Measurements from ENCODE around the gene WNT9A.

WNT9A gene

GRCh38 chr1:227948493-227949260 lies 945 bp upstream of the WNT9A start:
- intact Hi-C loops (cut with micrococcal nuclease) = no loop called here
- no peak overlapping the region for H3K4me3 Mint-ChIP-seq

DNA sequence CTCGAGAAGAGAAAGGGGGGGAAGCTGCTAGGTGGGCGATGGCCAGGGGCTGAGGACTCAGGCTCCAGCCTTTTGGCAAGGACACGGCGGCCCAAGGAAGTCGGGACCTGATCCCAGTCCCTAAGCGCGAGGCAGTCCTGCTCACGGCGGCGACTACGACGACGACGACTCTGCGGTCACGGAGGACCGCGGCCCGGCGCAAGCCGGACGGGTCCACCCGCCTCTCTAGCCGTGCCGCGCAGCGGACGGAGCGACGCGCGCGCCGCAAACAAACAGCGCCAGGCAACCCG lies 401 bp downstream of the WNT9A start:
- peaks cover 6% of the 10 kb centered on the region for H3K4me1 Mint-ChIP-seq (ENCODE audit: low read depth)

More at GRCh38 chr1:227948493-227949260, 945 bp upstream of the WNT9A start:
- no peaks in the 10 kb centered on the region for H3K36me3 Mint-ChIP-seq (ENCODE audit: low read depth)
- no peak overlapping the region for H3K27ac Mint-ChIP-seq
- no peaks in the 10 kb centered on the region for H3K9me3 Mint-ChIP-seq
- H3K4me1 Mint-ChIP-seq (ENCODE audit: low read depth) = peaks cover 6% of the 10 kb centered on the region
- peaks cover 60% of the 10 kb centered on the region for H3K27me3 Mint-ChIP-seq

DNA sequence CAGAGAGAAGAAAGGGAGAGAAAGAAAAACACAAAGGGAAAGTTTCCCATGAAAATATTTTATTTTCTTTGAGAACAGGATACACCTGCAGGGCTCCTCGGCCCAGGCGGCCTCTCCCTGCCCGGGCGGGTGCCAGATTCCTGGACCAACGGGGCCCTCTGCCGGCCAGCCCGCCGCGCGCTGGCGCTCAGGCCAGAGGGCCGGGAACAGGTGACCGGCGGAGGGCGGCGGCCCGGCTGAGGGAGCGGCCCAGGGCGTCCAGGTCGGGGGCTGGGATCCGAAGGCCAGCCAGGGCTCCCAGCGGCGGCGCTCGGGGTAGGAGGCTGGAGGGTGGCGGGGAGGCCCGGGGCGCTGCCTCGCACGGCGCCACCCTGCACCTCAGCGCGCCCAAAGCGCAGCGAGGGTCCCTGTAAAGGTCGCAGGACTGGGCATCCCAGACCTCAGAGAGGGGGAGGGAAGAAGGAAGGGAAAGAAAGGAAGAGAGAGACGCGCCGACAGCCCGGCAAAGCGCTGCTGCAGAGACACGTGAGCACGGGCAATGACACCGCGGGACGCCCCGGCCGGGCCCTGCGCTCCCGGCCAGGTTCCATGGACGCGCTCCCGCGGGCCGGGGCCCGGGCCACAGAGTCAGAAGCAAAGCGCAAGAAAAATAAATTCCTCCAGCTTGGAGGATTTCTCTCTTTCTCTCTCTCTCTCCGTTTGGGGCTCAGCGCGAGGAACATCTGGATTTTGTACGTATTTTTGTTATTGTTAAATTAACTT lies 927 bp downstream of the WNT9A start:
- peak overlapping the region; percentile 35 for H3K4me3 Mint-ChIP-seq
- intact Hi-C loops (cut with micrococcal nuclease) = loop anchor here (1.0 to 2.0 kb wide), 2 partner anchors 185 to 464 kb away; no protein-coding TSS in a partner anchor
- H3K27me3 Mint-ChIP-seq = peaks cover 53% of the 10 kb centered on the region
- no peaks in the 10 kb centered on the region for H3K36me3 Mint-ChIP-seq (ENCODE audit: low read depth)
- peaks cover 6% of the 10 kb centered on the region for H3K4me1 Mint-ChIP-seq (ENCODE audit: low read depth)
- H3K9me3 Mint-ChIP-seq = no peaks in the 10 kb centered on the region
- H3K27ac Mint-ChIP-seq = no peak overlapping the region

More for the DNA sequence above, 401 bp downstream of the WNT9A start:
- H3K4me3 Mint-ChIP-seq = peak overlapping the region; percentile 35
- H3K36me3 Mint-ChIP-seq (ENCODE audit: low read depth) = no peaks in the 10 kb centered on the region
- intact Hi-C loops (cut with micrococcal nuclease) = loop anchor here (2.0 kb wide), 1 partner anchor 465 kb away; no protein-coding TSS in a partner anchor
- H3K27ac Mint-ChIP-seq = no peak overlapping the region
- H3K9me3 Mint-ChIP-seq = no peaks in the 10 kb centered on the region
- H3K27me3 Mint-ChIP-seq = peaks cover 53% of the 10 kb centered on the region

DNA sequence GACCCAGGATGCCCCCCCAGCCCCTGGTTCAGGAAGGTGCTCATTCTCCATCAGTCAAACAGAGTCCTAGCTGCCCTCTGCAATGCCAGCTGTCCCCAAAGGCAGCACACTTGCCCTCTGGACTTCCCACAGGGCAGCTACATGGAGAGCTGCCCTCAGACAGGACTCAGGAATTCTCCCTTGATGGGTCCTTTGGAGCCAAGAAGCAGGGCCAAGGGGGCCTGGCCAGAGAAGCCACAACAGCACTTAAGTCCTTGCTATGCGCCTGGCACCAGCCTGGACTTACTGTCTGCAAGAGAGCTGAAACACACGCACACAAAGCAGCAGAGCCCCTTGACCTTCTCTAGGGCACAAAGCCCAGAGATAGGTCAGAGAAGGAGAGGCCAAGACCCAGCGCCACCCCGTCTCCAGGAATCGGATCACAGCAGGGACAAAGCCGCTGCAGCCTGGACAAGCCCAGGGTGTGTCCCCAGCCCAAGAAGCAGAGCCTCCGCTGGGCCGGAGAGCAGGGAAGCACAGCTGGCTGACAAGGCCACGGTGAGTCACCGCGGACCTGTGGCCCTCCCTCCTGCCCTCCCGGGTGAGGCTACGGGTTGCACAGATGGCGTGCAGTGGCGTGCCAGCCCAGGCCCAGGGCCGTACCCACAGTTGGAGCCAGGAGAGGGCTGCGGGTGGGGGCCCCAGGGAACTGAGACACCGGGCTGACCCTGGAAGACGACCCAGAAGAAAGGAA lies 1.7 kb downstream of the WNT9A start:
- intact Hi-C loops (cut with micrococcal nuclease) = loop anchor here (1.0 to 2.0 kb wide), 2 partner anchors 184 to 463 kb away; no protein-coding TSS in a partner anchor
- H3K27ac Mint-ChIP-seq = no peak overlapping the region
- H3K36me3 Mint-ChIP-seq (ENCODE audit: low read depth) = no peaks in the 10 kb centered on the region
- H3K4me1 Mint-ChIP-seq (ENCODE audit: low read depth) = peaks cover 6% of the 10 kb centered on the region
- H3K9me3 Mint-ChIP-seq = no peaks in the 10 kb centered on the region
- H3K4me3 Mint-ChIP-seq = no peak overlapping the region
- H3K27me3 Mint-ChIP-seq = peaks cover 51% of the 10 kb centered on the region

GRCh38 chr1:227944931-227945890 lies 2.5 kb downstream of the WNT9A start:
- Mint-ChIP-seq H3K27ac (no peak overlapping the region), H3K27me3 (peaks cover 45% of the 10 kb centered on the region), H3K4me1 (ENCODE audit: low read depth) (peaks cover 6% of the 10 kb centered on the region), H3K36me3 (ENCODE audit: low read depth) (no peaks in the 10 kb centered on the region), H3K4me3 (no peak overlapping the region), H3K9me3 (no peaks in the 10 kb centered on the region)
- intact Hi-C loops (cut with micrococcal nuclease) = no loop called here

DNA sequence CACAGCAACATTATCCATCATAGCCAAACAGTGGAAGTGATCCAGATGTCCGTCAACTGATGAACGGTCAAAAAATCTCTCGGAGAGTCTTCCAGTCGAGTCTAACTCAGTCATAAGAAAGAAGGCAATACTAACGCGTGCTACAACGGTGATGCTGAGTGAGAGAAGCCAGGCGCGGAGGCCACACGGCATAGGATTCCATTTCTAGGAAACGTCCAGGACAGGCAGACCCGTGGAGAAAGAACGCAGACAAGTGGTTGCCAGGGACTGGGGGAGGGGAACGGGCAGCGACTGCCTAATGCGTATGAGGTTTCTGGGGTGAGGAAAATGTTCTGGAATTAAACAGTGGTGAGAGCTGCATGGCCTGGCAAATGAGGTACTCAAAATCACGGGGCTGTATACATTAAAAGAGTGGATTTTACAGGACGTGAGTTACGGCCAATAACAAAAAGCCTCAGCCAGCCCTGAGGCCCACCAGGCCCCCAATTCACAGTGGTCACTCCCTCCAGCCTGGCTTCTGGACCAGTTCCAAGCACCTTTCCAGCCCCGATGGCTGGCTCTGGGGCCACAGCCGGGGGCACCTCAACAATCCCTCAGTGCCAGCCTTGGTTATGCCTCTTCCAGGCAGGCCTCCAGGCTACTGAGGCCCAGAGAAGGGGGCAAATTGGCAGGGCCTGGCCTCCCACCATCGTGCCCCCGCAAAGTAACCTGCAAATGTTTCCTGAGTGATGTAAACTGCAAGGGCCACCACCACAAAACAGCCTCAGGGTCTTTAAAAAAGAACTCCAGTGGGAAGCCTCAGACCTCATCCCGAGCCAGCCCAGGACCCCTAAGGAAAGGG lies 3.4 kb downstream of the WNT9A start:
- H3K27me3 Mint-ChIP-seq = peaks cover 39% of the 10 kb centered on the region
- no peaks in the 10 kb centered on the region for H3K9me3 Mint-ChIP-seq
- H3K36me3 Mint-ChIP-seq (ENCODE audit: low read depth) = no peaks in the 10 kb centered on the region
- intact Hi-C loops (cut with micrococcal nuclease) = no loop called here
- H3K27ac Mint-ChIP-seq = no peak overlapping the region
- H3K4me1 Mint-ChIP-seq (ENCODE audit: low read depth) = peaks cover 6% of the 10 kb centered on the region
- H3K4me3 Mint-ChIP-seq = no peak overlapping the region

GRCh38 chr1:227943381-227944089 lies 4.2 kb downstream of the WNT9A start:
- intact Hi-C loops (cut with micrococcal nuclease) = no loop called here
- Mint-ChIP-seq H3K4me1 (ENCODE audit: low read depth) (peaks cover 6% of the 10 kb centered on the region), H3K36me3 (ENCODE audit: low read depth) (no peaks in the 10 kb centered on the region), H3K9me3 (no peaks in the 10 kb centered on the region), H3K4me3 (no peak overlapping the region), H3K27ac (no peak overlapping the region), H3K27me3 (peaks cover 31% of the 10 kb centered on the region)

DNA sequence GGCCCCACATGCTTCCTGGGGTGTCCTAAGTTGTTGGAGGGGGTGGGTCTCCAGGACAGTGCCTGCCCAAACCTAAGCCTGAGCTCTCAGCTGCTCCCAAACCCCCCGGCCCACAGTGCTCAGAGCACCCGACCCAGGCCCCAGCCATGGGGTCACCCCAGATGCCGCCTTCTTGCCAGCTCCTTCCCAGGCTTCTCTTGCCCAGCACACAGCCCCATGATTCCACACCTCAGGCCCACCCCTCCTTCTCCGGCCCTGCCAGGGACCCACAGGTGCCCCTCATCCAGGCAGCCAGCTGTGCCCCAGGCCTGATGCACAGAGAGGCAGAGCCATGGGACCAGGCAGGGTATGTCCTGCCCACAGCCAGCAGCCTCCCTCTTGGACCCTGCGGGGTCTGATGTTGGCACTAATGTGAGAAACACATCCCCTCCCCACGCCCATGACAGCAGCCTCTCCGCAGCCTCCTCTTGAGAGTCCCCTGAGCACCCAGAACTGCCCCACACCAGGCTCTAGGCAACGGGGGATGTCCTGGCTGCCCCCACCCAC lies 4.9 kb downstream of the WNT9A start:
- H3K27ac Mint-ChIP-seq = no peak overlapping the region
- intact Hi-C loops (cut with micrococcal nuclease) = no loop called here
- H3K4me1 Mint-ChIP-seq (ENCODE audit: low read depth) = peaks cover 6% of the 10 kb centered on the region
- H3K9me3 Mint-ChIP-seq = no peaks in the 10 kb centered on the region
- H3K27me3 Mint-ChIP-seq = peaks cover 25% of the 10 kb centered on the region
- H3K4me3 Mint-ChIP-seq = no peak overlapping the region
- H3K36me3 Mint-ChIP-seq (ENCODE audit: low read depth) = no peaks in the 10 kb centered on the region

DNA sequence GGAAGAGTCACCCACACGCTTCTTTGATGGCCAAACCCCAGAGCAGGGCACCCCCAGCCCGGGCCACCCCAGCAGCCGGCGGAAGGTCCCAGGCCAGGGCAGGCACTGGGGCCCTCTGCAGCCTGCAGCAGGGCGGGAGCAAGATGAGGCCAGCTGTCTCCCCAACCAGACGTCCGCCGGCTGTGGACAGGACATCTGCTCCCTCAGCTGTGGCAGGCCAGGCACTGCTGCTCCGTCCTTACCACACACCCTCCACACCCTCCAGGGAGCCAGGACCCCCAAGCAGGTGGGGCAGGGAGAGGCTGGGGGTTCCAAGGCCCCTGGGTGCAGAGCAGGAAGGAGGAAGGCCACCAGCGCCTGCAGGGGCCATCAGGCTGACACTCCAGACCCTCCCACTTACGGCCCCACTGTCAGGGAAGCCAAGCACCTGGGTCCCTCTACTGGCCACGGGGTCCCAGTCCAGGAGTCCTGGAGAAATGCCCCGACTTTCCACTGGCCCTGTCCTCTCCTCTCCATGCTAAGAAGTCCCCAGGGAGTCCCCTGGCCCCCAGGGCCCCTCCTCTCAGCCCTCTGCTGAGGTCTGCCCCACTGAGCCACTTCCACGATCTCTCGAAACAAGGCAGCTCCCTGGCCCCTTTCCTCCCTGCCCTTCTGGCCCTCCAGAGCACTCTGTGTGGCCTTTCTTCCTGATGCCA lies 5.6 kb downstream of the WNT9A start:
- Mint-ChIP-seq H3K36me3 (ENCODE audit: low read depth) (no peaks in the 10 kb centered on the region), H3K4me3 (no peak overlapping the region), H3K9me3 (no peaks in the 10 kb centered on the region), H3K27ac (no peak overlapping the region), H3K27me3 (peaks cover 25% of the 10 kb centered on the region), H3K4me1 (ENCODE audit: low read depth) (peaks cover 6% of the 10 kb centered on the region)
- intact Hi-C loops (cut with micrococcal nuclease) = no loop called here

DNA sequence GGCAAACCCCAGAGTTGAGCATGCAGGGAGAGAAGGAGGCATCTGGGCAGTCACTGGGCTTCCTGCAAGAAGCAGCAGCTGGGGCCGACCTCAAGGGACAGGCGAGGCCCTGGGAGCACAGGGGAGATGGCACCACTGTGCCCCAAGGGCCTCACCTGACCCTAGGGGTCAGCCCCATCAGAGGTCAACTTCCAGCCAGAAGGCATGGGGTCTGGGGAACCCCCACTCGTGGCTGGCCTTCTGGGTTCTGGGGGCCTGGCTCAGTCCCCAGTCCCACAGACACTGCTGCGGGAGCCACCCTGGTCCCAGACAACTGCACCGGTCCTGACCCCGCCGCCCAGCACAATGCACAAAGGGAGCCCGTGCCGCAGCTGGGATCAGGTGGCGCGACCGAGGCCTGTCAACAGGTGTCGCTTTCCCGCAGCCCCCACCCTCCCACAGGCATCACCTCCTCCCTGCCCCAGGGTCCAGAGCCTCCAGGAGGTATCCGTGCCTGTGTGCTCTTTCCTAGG lies 6.2 kb downstream of the WNT9A start:
- Mint-ChIP-seq H3K4me3 (no peak overlapping the region), H3K27ac (no peak overlapping the region), H3K27me3 (peaks cover 24% of the 10 kb centered on the region), H3K36me3 (ENCODE audit: low read depth) (no peaks in the 10 kb centered on the region), H3K9me3 (no peaks in the 10 kb centered on the region), H3K4me1 (ENCODE audit: low read depth) (peaks cover 11% of the 10 kb centered on the region)
- intact Hi-C loops (cut with micrococcal nuclease) = no loop called here

DNA sequence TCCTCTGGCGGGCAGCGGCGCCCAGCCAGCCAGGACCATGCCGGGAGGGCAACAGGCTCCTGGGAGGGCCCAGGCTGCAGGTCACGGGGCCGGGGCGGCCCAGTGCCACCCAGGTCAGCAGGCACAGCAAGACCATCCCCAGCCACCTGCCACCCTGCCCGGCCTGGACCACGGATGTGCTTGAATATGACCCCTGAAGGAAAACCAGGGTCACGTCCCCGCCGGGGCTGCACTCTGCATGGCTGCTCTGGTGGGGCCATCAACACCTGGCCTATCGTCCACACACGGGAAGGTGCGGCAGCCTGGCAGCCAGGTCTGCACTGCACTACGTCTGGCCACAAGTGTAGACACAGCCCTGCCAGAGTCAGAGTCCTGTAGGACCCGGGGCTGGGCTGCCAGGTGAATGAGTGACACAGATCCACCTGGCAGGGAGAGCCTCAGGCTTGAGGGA lies 6.9 kb downstream of the WNT9A start:
- no peak overlapping the region for H3K27ac Mint-ChIP-seq
- H3K4me1 Mint-ChIP-seq (ENCODE audit: low read depth) = peaks cover 6% of the 10 kb centered on the region
- H3K27me3 Mint-ChIP-seq = peaks cover 16% of the 10 kb centered on the region
- no peak overlapping the region for H3K4me3 Mint-ChIP-seq
- no peaks in the 10 kb centered on the region for H3K36me3 Mint-ChIP-seq (ENCODE audit: low read depth)
- intact Hi-C loops (cut with micrococcal nuclease) = no loop called here
- no peaks in the 10 kb centered on the region for H3K9me3 Mint-ChIP-seq

All from dendritic cell treated with granulocyte-macrophage colony-stimulating factor and Interleukin-4, amounts not matched to agents 40 ng/mL and 50 ng/mL, for 4 days (primary cell).